ENCODE data around the gene ZMYND19.
A peak's percentile ranks its signal among the peaks of the same experiment; 100 is the strongest.
"Not testable (repeated sequence)": the region's sequence is repeated elsewhere in the genome, so short reads cannot be mapped to it uniquely, and the experiment has no call there.

ZMYND19 gene

DNA sequence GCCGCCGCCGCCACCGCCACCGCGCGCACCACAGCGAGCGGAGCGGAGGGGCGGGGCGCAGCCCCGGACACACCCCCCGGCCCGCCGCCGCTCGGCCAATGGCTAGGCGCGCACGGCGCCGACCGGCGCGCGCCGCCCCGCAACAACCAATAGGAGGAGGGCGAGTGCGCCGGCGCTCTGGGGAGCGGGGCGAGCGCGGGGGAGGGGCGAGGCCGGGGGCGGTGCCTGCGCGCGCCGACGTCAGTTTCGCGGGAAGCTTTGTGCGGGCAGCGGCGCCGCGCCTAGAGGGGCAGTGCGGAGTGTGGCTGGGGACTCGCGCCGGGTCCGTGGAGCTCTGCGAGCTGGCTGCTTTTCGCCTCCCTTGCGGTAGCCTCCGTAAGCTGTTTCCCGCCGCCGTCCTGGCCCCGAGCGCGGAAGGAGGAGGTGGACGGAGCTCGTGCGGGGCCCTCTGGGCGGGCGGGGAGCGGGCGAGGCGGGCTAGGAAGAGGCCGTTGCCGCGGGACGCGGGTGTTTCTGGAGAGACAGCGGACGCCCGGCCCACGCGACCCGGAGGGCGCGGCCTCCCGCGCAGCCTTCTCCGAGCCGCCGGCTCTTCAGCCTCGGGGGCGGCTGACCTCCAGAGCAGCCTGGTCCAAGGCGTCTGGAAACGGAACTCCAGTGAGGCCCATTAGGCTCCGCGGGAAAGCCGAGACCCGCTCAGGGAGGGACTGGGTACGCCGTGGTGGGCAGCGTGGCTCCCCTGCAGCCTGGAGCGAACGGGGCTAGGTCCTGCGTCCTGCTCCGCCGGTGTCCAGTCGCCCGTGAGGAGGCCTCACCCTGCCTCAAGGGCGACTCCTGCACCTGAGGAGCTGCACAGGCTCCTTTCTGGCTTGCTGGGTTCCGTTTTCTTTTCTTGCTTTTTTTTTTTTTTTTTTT is at the start of gene ZMYND19:
Gene ZMYND19 (minus strand): TSS at position 44 of the 915 bp plus-strand sequence. CDS start 249 bp downstream, outside the sequence.
- DNase-seq, result peak; percentile 69

DNA sequence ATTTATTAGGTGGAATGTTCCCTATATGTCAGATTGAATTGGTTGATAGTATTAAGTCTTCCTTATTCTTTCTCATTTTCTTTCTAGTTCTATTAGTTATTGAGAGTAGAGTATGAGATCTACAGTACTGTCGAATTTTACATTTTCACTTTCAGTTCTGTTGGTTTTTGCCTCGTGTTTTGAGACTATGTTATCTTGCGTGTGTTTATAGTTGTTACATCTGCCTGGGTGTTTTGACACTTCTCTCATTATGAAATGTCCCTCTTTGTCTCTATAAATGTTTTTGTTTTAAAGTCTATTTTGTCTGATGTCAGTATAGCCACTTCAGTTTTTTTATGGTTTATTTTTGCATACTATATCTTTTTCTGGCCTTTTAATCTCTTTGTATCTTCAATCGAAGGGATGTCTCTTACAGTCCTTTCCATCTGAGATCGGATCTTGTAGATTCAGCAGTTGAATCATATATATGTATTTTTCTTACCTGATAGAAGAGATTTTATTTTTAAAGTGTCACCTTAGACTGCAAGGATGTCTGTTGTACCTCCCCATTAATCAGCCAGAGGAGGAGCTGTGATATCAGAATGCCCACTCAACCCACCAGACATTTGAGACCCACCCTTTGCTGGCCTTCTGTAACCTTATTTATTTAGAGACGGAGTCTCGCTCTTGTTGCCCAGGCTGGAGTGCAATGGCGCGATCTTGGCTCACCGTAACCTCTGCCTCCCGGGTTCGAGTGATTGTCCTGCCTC is 49.2 kb upstream of the ZMYND19 start:
- DNase-seq, result no peak

DNA sequence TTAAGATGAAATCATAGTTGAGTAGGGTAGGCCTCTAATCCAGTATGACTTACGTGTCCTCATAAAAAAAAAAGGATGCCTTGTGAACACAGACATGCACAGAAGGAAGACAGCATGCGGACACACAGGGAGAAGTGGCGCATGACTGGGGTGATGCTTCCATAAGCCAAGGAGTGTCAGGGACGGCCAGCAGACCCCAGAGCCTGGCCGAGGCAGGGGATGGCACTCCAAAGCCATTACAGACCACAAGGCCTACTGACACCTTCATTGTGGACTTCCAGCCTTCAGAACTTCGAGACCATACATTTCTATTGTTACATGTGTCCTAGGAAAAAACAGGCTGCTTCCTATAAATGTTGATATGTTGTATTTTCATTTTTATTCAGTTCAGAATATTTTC is 48.4 kb upstream of the ZMYND19 start:
- no peak for DNase-seq

DNA sequence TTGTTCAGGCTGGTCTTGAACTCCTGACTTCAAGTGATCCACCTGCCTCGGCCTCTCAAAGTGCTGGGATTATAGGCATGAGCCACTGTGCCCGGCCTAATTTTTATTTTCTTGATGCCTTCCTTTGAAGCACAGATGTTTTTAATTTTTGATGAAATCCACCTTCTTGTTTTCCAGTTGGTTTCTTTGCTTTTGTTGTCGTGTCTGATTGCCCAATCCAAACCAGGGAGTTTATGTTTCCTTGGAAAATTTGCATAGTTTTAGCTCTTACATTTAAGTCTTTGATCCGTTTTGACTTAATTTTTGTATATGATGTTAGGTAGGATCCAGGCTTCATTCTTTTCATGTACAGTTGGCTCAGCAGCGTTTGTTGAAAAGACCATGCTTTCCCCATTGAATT is 43.7 kb upstream of the ZMYND19 start:
- DNase-seq, result no peak

DNA sequence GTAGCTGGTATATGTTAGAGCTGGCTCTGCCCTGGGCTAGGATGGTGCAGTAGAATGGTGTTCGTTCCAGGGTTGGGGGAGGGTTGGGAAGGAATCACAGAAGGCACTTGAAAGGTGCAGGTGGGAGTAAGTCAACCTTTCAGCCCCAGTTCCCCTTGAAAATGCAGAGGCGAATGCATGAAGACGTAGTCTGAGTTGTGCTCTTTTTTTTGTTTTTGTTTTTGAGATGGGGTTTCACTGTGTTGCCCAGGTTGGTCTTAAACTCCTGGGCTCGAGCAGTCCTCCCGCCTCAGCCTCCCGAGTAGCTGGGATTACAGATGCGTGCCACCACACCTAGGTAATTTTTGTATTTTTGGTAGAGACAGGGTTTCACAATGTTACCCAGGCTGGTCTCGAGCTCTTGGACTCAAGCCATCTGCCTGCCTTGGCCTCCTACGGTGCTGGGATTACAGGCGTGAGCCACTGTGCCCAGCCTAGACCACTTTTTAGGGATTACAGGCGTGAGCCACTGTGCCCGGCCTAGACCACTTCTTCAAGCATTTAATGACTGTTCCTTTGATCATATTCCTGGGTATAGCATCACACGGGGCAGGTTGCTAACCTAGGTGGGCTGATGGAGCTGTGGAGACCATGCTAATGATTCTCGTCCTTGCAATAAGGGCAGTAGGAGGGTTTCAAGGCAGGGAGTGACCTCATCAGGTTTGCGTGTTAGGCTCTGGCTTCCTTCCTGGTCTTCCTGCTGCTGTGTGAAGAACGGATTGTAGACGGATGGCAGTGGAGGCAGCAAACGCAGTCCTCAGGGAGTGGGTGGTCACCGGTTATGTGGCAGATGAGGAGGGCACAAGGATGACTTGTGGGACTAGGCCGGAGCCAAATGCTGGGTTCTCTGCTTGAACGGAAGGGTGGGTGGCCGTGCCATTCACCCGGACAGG is 42.2 kb upstream of the ZMYND19 start:
- DNase-seq, result no peak

DNA sequence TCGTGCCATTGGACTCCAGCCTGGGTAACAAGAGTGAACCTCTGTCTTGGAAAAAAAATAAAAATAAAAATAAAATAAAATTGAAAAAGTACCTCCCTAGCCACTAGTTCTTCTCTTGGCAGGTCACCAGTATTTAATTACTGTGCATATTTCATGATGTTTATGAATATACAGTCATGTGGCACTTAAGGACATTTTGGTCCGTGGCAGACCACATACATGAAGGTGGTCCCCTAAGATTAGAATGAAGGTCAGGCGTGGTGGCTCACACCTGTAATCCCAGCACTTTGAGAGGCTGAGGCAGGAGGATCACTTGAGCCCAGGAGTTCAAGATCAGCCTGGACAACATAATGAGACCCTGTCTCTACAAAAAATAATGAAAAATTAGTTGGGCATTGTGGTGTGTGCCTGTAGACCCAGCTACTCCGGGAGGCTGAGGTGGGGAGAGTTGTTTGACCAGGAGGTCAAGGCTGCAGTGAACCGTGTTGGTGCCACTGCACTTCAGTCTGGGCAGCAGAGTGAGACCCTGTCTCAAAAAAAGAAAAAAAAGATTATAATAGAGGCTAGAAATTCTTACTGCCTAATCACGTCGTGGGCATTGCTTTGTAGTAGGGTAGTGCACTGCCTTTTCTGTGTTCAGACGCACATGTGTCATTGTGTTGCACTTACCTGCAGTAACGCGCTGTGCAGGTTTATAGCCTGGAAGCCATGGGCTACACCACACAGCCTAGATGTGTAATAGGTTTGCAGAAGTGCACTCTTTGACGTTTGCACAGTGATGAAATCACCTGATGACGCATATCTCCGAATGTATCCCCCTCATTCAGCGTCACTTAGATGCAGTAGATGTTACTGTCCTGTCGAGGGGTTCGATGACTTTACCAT is 41.3 kb upstream of the ZMYND19 start:
- no peak for DNase-seq

DNA sequence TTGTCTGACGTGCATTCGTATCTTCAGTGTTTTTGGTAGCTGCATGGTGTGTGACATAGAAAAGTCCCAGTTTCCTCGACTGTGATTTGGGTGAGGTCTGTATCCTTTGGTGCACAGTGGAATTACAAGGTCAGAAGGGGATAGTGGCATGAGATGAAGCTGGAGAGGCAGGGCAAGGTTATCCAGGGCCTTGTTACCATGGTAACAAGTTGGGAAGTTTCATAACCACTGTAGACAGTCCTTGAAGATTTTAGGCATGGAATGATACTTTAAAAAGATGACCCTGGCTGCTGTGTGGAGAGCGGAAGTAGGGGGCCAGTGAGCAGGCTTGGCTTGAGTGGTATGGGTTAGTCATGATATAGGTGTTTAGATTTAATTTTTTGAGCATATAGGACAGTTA is 40.4 kb upstream of the ZMYND19 start:
- no peak for DNase-seq

DNA sequence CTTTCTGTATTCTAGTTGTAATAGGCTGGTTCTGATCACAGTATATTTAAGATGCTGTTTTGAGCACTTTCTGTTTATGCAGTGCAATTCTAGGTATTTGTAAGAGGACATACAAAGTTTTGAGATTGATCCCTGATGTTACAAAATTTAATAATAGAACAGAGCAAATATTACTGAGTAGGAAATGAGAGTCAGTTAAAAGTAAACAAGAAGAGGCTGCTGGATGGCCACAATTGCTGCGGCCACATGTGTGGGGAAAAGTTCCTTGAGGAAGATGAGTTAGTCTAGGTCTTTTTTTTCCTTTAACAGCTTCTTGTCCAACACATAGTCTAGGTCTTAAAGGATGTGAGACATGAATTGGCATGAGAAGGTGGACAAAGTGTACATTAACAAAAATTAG is 39.8 kb upstream of the ZMYND19 start:
- no peak for DNase-seq

DNA sequence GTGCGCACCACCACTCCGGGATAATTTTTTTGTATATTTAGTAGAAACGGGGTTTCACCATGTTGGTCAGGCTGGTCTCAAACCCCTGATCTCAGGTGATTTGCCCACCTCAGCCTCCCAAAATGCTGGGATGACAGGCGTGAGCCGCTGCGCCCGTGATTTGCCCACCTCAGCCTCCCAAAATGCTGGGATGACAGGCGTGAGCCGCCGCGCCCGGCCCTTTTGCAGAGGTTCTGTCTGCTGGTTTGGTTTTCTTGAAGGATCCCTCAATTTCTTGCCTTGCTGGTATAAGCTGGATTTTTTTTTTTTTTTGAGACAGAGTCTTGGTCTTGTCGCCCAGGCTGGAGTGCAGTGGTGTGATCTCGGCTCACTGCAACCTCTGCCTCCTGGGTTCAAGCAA is 37.1 kb upstream of the ZMYND19 start:
- not testable (repeated sequence) for DNase-seq

DNA sequence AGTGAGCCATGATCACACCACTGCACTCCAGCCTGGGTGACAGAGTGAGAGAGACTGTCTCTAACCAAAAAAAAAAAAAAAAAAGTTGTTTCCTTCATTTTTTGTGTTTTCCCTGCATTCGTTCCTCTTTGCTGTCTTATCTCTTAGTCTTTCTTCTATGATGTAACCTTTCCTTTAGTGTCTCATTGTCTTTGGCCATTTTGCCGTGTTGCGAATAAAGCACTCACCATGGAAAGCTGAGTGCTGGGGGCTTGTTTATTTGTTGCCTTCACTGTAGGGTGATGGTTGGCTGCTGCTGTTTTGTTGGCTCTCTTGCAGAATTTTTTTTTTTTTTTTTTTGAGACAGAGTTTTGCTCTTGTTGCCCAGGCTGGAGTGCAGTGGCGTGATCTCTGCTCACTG is 36.2 kb upstream of the ZMYND19 start:
- no peak for DNase-seq

DNA sequence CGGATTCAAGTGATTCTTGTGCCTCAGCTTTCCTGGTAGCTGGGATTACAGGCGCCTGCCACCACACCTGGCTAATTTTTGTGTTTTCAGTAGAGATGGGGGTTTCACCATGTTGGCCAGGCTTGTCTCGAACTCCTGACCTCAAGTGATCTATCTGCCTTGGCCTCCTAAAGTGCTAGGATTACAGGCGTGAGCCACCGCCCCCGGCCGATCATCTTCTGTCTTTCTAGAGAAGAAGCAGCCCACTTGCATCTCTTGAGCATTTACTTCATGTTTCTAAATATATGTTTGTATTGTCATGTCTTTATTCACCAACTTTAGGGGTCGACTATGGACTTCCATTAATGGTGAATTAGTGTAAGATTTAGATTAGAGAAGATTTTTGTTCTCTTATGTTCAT is 31.9 kb upstream of the ZMYND19 start:
- DNase-seq, result not testable (repeated sequence)

DNA sequence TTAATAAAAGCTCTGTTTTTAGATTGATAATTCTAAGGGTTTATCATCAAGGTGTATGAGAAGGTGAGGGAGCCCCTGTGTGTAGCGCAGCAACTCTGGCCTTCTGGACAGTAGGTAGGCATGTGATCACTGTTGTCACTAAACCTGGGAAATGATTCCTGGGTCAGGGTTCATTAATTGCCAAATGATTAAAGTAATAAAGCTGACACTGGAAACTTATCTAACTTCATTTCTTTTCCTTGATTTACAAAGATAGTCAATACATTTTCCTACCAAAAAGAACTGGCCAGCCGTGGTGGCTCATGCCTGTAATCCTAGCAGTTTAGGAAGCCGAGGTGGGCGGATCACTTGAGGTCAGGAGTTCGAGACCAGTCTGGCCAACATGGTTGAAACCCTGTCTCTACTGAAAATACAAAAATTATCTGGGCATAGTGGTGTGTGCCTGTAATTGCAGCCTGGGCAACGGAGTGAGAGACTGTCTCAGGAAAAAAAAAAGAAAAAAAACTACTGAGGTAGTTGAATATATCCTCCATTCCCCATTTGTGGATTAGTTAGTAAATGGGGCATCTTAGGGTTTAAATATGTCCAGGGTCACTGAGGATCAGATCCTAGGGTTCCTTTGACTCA is 30.9 kb upstream of the ZMYND19 start:
- no peak for DNase-seq

DNA sequence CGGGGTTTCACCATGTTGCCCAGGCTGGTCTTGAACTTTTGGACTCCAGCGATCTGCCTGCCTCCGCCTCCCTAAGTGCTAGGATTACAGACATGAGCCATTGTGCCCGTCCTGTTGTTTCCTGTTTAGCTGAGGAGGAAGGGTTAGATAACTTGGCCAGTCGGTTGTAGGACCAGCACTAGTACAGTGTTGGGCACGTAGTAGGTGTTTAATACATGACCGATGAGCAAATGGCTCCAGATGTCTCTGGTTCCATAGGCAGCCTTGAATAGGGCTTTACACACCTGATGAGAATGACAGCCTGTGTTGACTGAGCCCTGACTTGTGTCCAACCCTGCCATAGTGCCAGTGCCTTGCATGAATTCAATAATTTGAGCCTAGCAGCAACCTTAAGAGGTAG is 30.3 kb upstream of the ZMYND19 start:
- DNase-seq, result no peak

DNA sequence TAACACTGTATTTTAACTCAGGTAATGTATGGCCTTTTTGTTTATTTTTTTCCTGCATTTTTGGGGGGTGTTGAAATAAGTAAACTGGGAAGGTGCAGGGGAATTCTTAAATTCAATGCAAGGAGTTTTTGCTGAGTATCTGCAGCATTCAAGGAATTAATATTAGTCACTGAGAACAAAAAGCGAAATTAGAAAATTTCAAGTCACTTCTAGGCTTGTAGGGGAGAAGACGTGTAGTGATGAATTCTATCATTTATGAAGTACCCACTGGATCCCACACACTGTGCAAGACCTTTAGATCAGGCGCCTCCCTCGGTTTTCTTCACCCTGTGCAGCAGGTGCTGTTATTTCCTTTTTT is 29.7 kb upstream of the ZMYND19 start:
- DNase-seq, result no peak

DNA sequence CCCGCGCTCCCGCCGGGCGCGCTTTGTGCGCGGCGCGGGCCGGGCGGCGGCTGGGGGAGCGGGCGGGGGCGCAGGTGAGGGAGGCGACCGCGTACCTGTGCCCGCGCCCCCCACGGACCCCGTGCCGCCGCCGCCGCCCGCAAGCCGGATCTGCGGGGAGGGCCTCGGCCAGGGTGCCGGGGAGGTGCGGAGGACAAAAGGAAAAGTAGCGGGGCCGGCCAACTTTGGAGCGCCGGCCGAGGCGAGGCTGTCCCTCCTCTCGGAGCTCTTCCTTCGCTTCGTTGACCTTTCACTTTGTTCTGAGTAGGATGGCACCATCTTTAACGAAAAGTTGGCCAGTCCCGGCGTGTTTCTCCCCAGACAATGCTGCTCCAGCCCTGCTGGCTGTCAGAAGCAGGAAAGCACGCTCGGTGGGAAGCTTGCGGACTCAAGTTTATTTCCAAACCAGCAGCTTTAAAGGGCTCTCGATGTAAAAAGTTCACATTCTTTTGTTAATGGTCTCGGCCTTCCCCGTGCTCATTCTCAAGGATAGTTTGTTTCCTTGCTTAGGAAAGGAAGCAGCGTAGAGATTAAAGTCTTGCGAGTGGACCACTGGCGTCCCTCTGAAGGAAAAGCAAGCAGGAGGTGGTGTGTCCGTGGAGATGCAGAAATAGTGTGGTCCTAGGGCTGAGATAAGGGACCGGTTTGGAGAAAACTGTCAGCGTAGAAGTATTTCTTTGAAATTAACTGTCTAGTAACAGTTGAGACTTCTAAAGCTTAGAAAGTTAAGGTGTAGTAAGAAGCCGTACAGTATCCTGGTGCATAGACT is 29.1 kb upstream of the ZMYND19 start:
- DNase-seq, result no peak

DNA sequence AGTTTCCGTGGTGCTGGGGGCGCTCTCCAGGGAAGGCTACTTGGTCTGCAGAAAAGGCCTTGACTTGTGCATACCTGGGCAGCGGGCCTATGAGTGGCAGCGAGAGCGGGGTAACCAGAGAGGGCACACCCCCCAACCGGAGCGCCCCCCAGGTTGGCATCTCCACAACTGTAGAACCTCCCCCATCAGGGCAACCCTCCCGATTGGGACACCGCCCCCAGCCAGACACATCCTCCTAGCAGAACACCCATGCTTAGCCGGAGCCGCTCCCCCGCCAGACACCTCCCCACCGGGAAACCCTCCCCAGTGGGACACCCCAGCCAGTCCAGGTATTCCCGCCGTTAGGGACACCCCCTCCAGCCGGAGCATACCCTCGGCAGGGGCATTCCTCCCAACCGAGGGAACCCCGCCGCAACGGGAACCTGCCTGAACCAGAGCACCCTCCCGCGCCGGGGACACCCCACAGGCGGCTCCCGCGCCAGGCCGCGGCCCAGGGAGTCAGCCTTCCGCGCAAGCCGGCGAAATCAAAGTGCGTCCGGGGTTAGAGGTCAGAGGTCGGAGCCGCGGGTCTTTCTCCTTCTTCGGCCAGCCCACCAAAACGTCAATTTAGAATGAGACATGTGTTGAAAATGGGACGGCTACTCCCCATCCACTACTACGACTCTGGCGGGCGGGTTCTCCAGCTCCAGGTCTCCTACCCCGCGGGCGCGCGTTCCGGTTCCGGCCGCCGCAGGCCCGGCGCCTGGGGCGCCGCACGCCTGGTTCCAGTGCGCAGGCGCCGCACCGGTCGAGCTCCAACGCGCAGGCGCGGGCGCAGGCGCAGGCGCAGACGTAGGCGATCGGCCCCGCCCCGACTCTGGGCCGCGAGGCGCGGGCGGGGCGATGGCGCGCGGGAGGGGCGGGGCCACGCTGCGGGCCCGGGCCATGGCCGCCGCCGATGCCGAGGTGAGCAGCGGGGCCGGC is 28.1 kb upstream of the ZMYND19 start, which contains the start of gene EHMT1:
Gene EHMT1 (plus strand): TSS at position 901 of the 963 bp plus-strand sequence. CDS start 24 bp downstream, at position 925.
- peak; percentile 61 for DNase-seq

DNA sequence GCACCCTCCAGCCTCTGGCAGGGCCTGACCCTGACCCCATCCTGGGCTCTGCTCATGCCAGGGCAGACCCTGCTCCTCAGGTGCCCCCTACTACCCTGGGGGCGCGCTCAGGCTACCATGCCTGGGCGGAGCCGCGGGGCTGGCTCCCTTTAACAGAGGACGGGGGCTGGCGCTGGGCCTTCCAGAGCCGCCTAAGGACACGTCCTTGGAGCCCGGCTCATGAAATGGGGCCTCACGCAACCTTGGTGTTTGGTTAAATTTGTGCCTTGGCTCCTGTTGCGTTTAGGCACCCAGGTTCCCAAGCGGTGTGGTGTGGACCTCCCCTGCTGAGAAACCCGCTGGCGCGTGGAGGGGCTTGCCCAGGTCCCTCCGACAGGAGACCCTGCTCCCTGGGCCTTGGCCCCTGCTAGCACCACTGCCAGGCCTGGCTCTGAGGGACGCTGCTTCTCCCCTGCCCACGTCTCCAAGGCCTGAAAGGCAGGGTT is 25.1 kb upstream of the ZMYND19 start:
- no peak for DNase-seq

DNA sequence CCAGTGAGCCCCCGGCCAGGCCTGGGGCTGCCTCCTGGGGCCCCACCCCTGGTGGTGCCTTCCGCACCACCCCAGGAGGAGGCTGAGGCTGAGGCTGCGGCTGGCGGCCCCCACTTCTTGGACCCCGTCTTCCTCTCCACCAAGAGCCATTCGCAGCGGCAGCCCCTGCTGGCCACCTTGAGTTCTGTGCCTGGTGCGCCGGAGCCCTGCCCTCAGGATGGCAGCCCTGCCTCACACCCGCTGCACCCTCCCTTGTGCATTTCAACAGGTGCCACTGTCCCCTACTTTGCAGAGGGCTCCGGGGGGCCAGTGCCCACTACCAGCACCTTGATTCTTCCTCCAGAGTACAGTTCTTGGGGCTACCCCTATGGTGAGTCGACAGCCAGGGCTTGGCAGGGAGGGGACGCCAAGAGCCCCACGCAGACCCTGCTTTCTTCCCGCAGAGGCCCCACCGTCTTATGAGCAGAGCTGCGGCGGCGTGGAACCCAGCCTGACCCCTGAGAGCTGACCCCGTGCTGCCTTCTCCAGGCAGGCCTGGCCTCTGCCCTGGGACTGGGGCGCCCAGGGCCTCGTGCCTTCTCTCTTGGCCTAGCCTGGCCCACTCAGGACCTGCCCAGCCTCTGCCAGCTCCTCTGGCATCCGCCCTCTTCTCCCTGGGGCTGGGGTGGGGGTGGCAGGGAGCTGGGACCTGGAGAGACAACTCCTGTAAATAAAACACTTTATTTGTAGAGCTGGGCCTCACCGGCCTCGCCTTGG is 24.5 kb upstream of the ZMYND19 start:
- DNase-seq, result no peak

Data from NCI-H226 (cell line).